GM19023 (cell line): ENCODE data around the gene YWHAB.
"Not testable (repeated sequence)": the region's sequence is repeated elsewhere in the genome, so short reads cannot be mapped to it uniquely, and the experiment has no call there.

ENCODE experiments used
- ATAC-seq: cut with Tn5 transposase; IDR thresholded peaks from one replicate; pipeline ENCODE4 v1.9.1; 2021; ENCODE audit warnings: mild to moderate bottlenecking, moderate library complexity; ENCODE audit not compliant: unreplicated experiment

The YWHAB gene

GRCh38 chr20:44885392-44886265 is at the start of gene YWHAB:
TSS of gene YWHAB (plus strand) at chr20:44885705. CDS start at chr20:44901534, 15,829 bp downstream.
- peak; percentile 95 for ATAC-seq

GRCh38 chr20:44836601-44837120 is 48.8 kb upstream of the YWHAB start:
- no peak for ATAC-seq

- no peak for ATAC-seq
These were observed 47.6 kb upstream of the YWHAB start for GRCh38 chr20:44837946-44838345.

- no peak for ATAC-seq
These were observed 47.0 kb upstream of the YWHAB start for GRCh38 chr20:44838521-44838920.

- no peak for ATAC-seq
These were observed 46.0 kb upstream of the YWHAB start for GRCh38 chr20:44839481-44839880.

- no peak for ATAC-seq
These were observed 44.7 kb upstream of the YWHAB start for GRCh38 chr20:44840826-44841225.

- ATAC-seq: no peak
These were observed 43.5 kb upstream of the YWHAB start for GRCh38 chr20:44841955-44842354.

- no peak for ATAC-seq
These were observed 41.6 kb upstream of the YWHAB start for GRCh38 chr20:44843876-44844275.

GRCh38 chr20:44848254-44849015 is 37.1 kb upstream of the YWHAB start:
- no peak for ATAC-seq

- no peak for ATAC-seq
These were observed 35.8 kb upstream of the YWHAB start for GRCh38 chr20:44849703-44850102.

GRCh38 chr20:44850272-44850671 is 35.2 kb upstream of the YWHAB start:
- ATAC-seq: no peak

GRCh38 chr20:44850837-44851236 is 34.7 kb upstream of the YWHAB start:
- ATAC-seq: no peak

- no peak for ATAC-seq
These were observed 34.0 kb upstream of the YWHAB start for GRCh38 chr20:44851545-44851944.

GRCh38 chr20:44856442-44856841 is 29.1 kb upstream of the YWHAB start:
- ATAC-seq: no peak

GRCh38 chr20:44856856-44857448 is 28.6 kb upstream of the YWHAB start:
- no peak for ATAC-seq

GRCh38 chr20:44858606-44859360 is 26.7 kb upstream of the YWHAB start:
- ATAC-seq: no peak

- ATAC-seq: no peak
These were observed 23.9 kb upstream of the YWHAB start for GRCh38 chr20:44861531-44862006.

GRCh38 chr20:44862286-44862685 is 23.2 kb upstream of the YWHAB start:
- no peak for ATAC-seq

- ATAC-seq: not testable (repeated sequence)
These were observed 22.0 kb upstream of the YWHAB start for GRCh38 chr20:44863365-44864084.

- not testable (repeated sequence) for ATAC-seq
These were observed 21.0 kb upstream of the YWHAB start for GRCh38 chr20:44864493-44864892.
